ENCODE data around the gene SEC22C. TPM values are rescaled to one million over a fixed set of nuclear protein-coding genes. Genes with fewer than 3 reads are reported as not detected.

Gene SEC22C
- total RNA-seq, 2 experiments from 2014 or later: 46.8 to 46.9 TPM

GRCh38 chr3:42547401-42547945 is 34.3 kb downstream of the SEC22C start:
- ChIA-PET CTCF (interaction anchor here (0.9 to 1.9 kb wide), 7 partner anchors 8 to 299 kb away, joined by 3 to 8 read pairs (median 3); partner anchors contain the start of gene SEC22C), POLR2A (no interaction called here)

GRCh38 chr3:42546691-42547213 is 35.0 kb downstream of the SEC22C start:
- POLR2A ChIA-PET: no interaction called here
- CTCF ChIA-PET: interaction anchor here (0.9 to 1.9 kb wide), 8 partner anchors 9 to 298 kb away, joined by 3 to 8 read pairs (median 3); partner anchors contain the start of gene SEC22C

GRCh38 chr3:42545284-42545900 is 36.4 kb downstream of the SEC22C start:
- ChIA-PET CTCF (interaction anchor here (0.9 to 2.2 kb wide), 3 partner anchors 9 to 44 kb away, joined by 3 to 8 read pairs (median 6); partner anchors contain the start of gene VIPR1), POLR2A (no interaction called here)

GRCh38 chr3:42544492-42545283 is 37.1 kb downstream of the SEC22C start:
- POLR2A ChIA-PET: no interaction called here
- CTCF ChIA-PET: interaction anchor here (0.9 to 2.2 kb wide), 3 partner anchors 8 to 43 kb away, joined by 3 to 8 read pairs (median 6); partner anchors contain the start of gene VIPR1

GRCh38 chr3:42541079-42541478 is 40.7 kb downstream of the SEC22C start:
- ChIA-PET CTCF (interaction anchor here (1.6 kb wide), 1 partner anchor 14 kb away, joined by 3 read pairs; no protein-coding TSS in a partner anchor), POLR2A (no interaction called here)

- POLR2A ChIA-PET: no interaction called here
Measured at GRCh38 chr3:42539871-42540714, 41.7 kb downstream of the SEC22C start.

GRCh38 chr3:42537350-42537749 is 44.4 kb downstream of the SEC22C start:
- CTCF ChIA-PET: interaction anchor here (3.0 to 4.0 kb wide), 2 partner anchors 8 to 35 kb away, joined by 8 to 26 read pairs; partner anchors contain the start of gene VIPR1
- POLR2A ChIA-PET: no interaction called here

More at GRCh38 chr3:42539871-42540714, 41.7 kb downstream of the SEC22C start:
- CTCF ChIA-PET: interaction anchor here (0.7 to 1.6 kb wide), 3 partner anchors 13 to 63 kb away, joined by 3 to 10 read pairs (median 4); partner anchors contain the start of gene VIPR1

GRCh38 chr3:42535981-42536784 is 45.6 kb downstream of the SEC22C start:
- CTCF ChIA-PET: interaction anchor here (0.9 to 4.0 kb wide), 4 partner anchors 9 to 289 kb away, joined by 3 to 26 read pairs (median 6); partner anchors contain the start of gene VIPR1
- POLR2A ChIA-PET: no interaction called here

GRCh38 chr3:42533161-42533897 is 48.4 kb downstream of the SEC22C start:
- ChIA-PET CTCF (interaction anchor here (1.1 kb wide), 1 partner anchor 31 kb away, joined by 4 read pairs; no protein-coding TSS in a partner anchor), POLR2A (no interaction called here)

- ChIA-PET CTCF (interaction anchor here (1.5 kb wide), 1 partner anchor 89 kb away, joined by 3 read pairs; no protein-coding TSS in a partner anchor), POLR2A (no interaction called here)
Measured at GRCh38 chr3:42532229-42532628, 49.5 kb downstream of the SEC22C start.

- CTCF ChIA-PET: interaction anchor here (1.5 kb wide), 1 partner anchor 88 kb away, joined by 3 read pairs; no protein-coding TSS in a partner anchor
- POLR2A ChIA-PET: no interaction called here
Measured at GRCh38 chr3:42531470-42531869, 50.3 kb downstream of the SEC22C start.

GRCh38 chr3:42530073-42530472 is 51.7 kb downstream of the SEC22C start:
- CTCF ChIA-PET: no interaction called here
- POLR2A ChIA-PET: no interaction called here

GRCh38 chr3:42529468-42529867 is 52.3 kb downstream of the SEC22C start:
- CTCF ChIA-PET: no interaction called here
- POLR2A ChIA-PET: no interaction called here

GRCh38 chr3:42527368-42527917 is 54.3 kb downstream of the SEC22C start:
- ChIA-PET POLR2A (no interaction called here), CTCF (interaction anchor here (0.6 to 1.6 kb wide), 5 partner anchors 9 to 317 kb away, joined by 3 to 5 read pairs (median 3); no protein-coding TSS in a partner anchor)

GRCh38 chr3:42526616-42527367 is 55.0 kb downstream of the SEC22C start:
- ChIA-PET CTCF (interaction anchor here (0.6 to 1.6 kb wide), 5 partner anchors 9 to 316 kb away, joined by 3 to 5 read pairs (median 3); no protein-coding TSS in a partner anchor), POLR2A (interaction anchor here (0.6 kb wide), 1 partner anchor 476 kb away, joined by 5 read pairs; no protein-coding TSS in a partner anchor)

GRCh38 chr3:42525736-42526345 is 55.9 kb downstream of the SEC22C start:
- CTCF ChIA-PET: interaction anchor here (1.3 to 1.6 kb wide), 3 partner anchors 10 to 21 kb away, joined by 3 to 5 read pairs (median 5); no protein-coding TSS in a partner anchor
- POLR2A ChIA-PET: no interaction called here
